Suprapubic skin (tissue), 3 donors: ENCODE data around the gene CYP26C1.

ENCODE experiments used
- POLR2A ChIP-seq, 2 donors: fragments of 450-650 bp; IDR thresholded peaks; one replicate each; pipeline ENCODE4 v1.6.1; 2017; ENCODE audit warnings: antibody characterized with exemption in 2 of 2, mild to moderate bottlenecking in 2 of 2, moderate library complexity in 2 of 2
- TF ChIP-seq, protein P1 (sequence below), 2 donors: fragments of 200-600 bp in 1 of 2; fragments of 450-650 bp in 1 of 2; sonication (generic) in 1 of 2; IDR thresholded peaks; one replicate each; pipeline ENCODE4 v1.5.1; 2016 to 2019; ENCODE audit warnings: antibody characterized with exemption in 2 of 2, mild to moderate bottlenecking in 1 of 2, moderate library complexity in 1 of 2

DNA sequence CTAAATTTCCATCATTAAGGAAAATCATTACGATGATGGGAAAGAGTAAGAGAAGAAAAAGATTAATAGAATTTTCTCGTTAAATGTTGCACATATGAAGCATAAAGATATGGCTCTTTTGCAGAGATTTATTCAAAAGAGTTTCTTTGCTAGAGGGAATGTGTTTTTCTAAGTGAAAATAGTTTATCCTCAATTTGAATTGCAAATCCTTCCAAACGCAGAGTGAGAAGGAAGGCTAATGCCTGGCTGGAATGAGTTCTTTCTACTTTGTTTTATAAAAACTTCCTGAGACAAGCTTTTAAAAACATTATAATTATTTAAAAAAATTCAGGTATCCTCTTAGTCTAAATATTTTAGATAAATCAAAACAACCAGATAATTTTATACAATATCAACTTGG is 27.2 kb downstream of the CYP26C1 start:
- TF ChIP-seq, protein P1, sequence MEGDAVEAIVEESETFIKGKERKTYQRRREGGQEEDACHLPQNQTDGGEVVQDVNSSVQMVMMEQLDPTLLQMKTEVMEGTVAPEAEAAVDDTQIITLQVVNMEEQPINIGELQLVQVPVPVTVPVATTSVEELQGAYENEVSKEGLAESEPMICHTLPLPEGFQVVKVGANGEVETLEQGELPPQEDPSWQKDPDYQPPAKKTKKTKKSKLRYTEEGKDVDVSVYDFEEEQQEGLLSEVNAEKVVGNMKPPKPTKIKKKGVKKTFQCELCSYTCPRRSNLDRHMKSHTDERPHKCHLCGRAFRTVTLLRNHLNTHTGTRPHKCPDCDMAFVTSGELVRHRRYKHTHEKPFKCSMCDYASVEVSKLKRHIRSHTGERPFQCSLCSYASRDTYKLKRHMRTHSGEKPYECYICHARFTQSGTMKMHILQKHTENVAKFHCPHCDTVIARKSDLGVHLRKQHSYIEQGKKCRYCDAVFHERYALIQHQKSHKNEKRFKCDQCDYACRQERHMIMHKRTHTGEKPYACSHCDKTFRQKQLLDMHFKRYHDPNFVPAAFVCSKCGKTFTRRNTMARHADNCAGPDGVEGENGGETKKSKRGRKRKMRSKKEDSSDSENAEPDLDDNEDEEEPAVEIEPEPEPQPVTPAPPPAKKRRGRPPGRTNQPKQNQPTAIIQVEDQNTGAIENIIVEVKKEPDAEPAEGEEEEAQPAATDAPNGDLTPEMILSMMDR (IDR thresholded peaks at IDR 0.05), result no peak
- no peak for TF ChIP-seq POLR2A (IDR thresholded peaks at IDR 0.05)
